H1 (cell line): ENCODE data around the gene MMP17. TPM values are rescaled to one million over a fixed set of nuclear protein-coding genes. Genes with fewer than 3 reads are reported as not detected.

Source experiments
- ASH2L ChIP-seq: fragments of 200-600, 300-600 bp; sonication (generic); IDR thresholded peaks from one replicate; pipeline ENCODE4 v1.7.1; 2017; ENCODE audit warnings: low read length
- KDM4A ChIP-seq: IDR thresholded peaks from one replicate; pipeline ENCODE4 v1.7.1; 2012; ENCODE audit warnings: low read depth, mild to moderate bottlenecking, moderate library complexity, low read length, inconsistent platforms; ENCODE audit not compliant: severe bottlenecking
- polyA plus RNA-seq, 7 experiments: library from polyadenylated mRNA; depleted of rRNA in 3 of 7; stranded (reverse) in 5 of 7; unstranded in 2 of 7; fragments of >200 nt in 5 of 7; fragments of 200-250 nt in 2 of 7; gene quantifications; 1 replicate in 5 of 7; 2 replicates in 1 of 7; 4 replicates in 1 of 7; pipeline versions ENCODE4 v1.2.1 to v1.2.3, GENCODE V29; 2011 to 2013; ENCODE audit warnings: missing spikeins in 2 of 7, mixed read lengths in 2 of 7
- total RNA-seq: library from RNA; stranded (reverse); fragmentation: NEBNext Ultra II Directional; extraction: Animal tissue kit (Norgen Biotek cat#: 25700); gene quantifications from 2 replicates; pipeline ENCODE4 v1.2.1, GENCODE V29; 2021
- TF ChIP-seq, protein P1 (sequence below): IDR thresholded peaks from 2 replicates; pipeline ENCODE4 v1.6.1; 2011; ENCODE audit warnings: low read length, improper control_type of control experiment
- TF ChIP-seq, protein P2 (sequence below): IDR thresholded peaks from 2 replicates; pipeline ENCODE4 v1.6.1; 2012; ENCODE audit warnings: low read length, inconsistent platforms

MMP17 gene
- total and polyA plus RNA-seq, 2 of the 8 experiments (the other 6 are each of a cell fraction or from before 2014, with no cell fraction given) = 41.3 to 53.8 TPM

DNA sequence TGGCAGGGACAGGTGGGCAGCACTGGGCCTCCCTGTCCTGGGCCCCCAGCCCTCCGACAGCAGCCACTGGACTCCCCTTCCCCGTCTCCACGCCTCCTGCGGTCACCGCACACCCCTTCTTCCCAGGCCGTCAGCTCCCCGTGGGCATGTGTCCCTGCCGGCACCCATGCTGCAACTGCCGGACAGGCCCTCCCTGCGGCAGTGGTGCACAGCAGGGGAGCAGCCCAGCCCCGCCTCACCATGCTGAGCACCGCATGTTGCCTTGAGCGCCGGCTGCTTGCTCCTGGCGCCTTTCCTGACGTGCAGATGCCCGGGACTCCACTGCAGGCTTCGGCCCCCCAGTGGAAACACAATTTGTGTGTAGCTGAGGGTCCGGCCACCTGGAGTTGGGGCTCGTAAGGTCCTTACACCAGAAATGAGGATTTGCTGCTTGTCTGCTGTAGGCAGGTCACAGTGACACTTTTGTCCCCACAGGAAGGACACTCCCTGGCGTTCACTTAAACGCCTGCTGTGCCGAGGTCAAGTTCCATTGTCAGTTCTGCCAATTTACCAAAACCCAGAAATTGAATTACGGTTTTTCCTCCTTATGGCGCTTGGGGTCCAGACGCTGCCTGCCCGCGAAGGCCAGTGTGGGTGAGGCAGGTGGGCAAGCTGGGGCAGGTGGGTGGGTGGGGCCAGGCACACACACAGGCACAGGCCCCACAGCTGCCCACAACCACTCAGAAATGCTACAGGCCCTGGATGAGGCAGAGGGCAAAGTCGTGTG is 28.2 kb upstream of the MMP17 start (continued):
- TF ChIP-seq, protein P1, sequence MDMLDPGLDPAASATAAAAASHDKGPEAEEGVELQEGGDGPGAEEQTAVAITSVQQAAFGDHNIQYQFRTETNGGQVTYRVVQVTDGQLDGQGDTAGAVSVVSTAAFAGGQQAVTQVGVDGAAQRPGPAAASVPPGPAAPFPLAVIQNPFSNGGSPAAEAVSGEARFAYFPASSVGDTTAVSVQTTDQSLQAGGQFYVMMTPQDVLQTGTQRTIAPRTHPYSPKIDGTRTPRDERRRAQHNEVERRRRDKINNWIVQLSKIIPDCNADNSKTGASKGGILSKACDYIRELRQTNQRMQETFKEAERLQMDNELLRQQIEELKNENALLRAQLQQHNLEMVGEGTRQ = no peak
- TF ChIP-seq KDM4A = no peak
- TF ChIP-seq, protein P2, sequence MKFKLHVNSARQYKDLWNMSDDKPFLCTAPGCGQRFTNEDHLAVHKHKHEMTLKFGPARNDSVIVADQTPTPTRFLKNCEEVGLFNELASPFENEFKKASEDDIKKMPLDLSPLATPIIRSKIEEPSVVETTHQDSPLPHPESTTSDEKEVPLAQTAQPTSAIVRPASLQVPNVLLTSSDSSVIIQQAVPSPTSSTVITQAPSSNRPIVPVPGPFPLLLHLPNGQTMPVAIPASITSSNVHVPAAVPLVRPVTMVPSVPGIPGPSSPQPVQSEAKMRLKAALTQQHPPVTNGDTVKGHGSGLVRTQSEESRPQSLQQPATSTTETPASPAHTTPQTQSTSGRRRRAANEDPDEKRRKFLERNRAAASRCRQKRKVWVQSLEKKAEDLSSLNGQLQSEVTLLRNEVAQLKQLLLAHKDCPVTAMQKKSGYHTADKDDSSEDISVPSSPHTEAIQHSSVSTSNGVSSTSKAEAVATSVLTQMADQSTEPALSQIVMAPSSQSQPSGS = no peak
- no peak for TF ChIP-seq ASH2L
- TF ChIP-seq, all 59 proteins: peak for 0
